ENCODE measurements around the gene ONECUT3.
A peak's percentile ranks its signal among the peaks of the same experiment; 100 is the strongest.
"Not testable (repeated sequence)": the region's sequence is repeated elsewhere in the genome, so short reads cannot be mapped to it uniquely, and the experiment has no call there.

ONECUT3 gene

GRCh38 chr19:1760786-1761527, 7.7 kb downstream of the ONECUT3 start:
- ChIA-PET CTCF (interaction anchor here (0.9 to 2.0 kb wide), 4 partner anchors 21 to 96 kb away, joined by 3 to 7 read pairs (median 4); no protein-coding TSS in a partner anchor), POLR2A (interaction anchor here (0.6 kb wide), 2 partner anchors 101 kb away, joined by 3 read pairs; no protein-coding TSS in a partner anchor)
- TF ChIP-seq KLF1 (tag by site-specific recombination; IDR thresholded peaks at IDR 0.05) (peak; percentile 51), ZBTB17 (tag by site-specific recombination; IDR thresholded peaks at IDR 0.05) (peak; percentile 39; the same call in 1 of the 2 replicates), ZNF600 (tag by site-specific recombination; IDR thresholded peaks at IDR 0.05) (peak; percentile 25; the same call in 1 of the 2 replicates), ZFHX2 (tag by site-specific recombination; conservative IDR thresholded peaks at IDR 0.05) (peak; percentile 55), KLF17 (tag by site-specific recombination; IDR thresholded peaks at IDR 0.05) (0 out of 2 replicates have a peak, but pooled peaks have one; percentile 18), GLIS1 (tag by site-specific recombination; IDR thresholded peaks at IDR 0.05) (peak; percentile 69), ZIC2 (tag by site-specific recombination; IDR thresholded peaks at IDR 0.05) (peak; percentile 85), EGR2 (tag by site-specific recombination; IDR thresholded peaks at IDR 0.05; ENCODE audit: low read depth) (peak; percentile 32; the same call in 1 of the 2 replicates)
- H3K27ac ChIP-seq (ENCODE audit: extremely low read depth, low read depth, low read length); H3K9me3 ChIP-seq (ENCODE audit: control insufficient read depth, insufficient read depth, low read depth, low read length); H3K4me1 ChIP-seq (ENCODE audit: control insufficient read depth, insufficient read depth, low read length); H3K4me3 ChIP-seq (ENCODE audit: low read depth, low read length); H3K36me3 ChIP-seq (ENCODE audit: control insufficient read depth in 2 of 2, insufficient read depth in 1 of 2, low read length in 2 of 2): not testable (repeated sequence)

- ChIA-PET CTCF (interaction anchor here (0.9 to 2.0 kb wide), 3 partner anchors 20 to 89 kb away, joined by 3 to 7 read pairs (median 4); no protein-coding TSS in a partner anchor), POLR2A (no interaction called here)
- Histone ChIP-seq H3K4me3 (ENCODE audit: low read depth, low read length) (no peak overlapping the region), H3K9me3 (ENCODE audit: control insufficient read depth, insufficient read depth, low read depth, low read length) (no peaks in the 10 kb centered on the region), H3K27ac (ENCODE audit: extremely low read depth, low read depth, low read length) (no peak overlapping the region), H3K36me3 (ENCODE audit: control insufficient read depth in 2 of 2, insufficient read depth in 1 of 2, low read length in 2 of 2) (no peaks in the 10 kb centered on the region), H3K4me1 (ENCODE audit: control insufficient read depth, insufficient read depth, low read length) (no peaks in the 10 kb centered on the region)
- TF ChIP-seq IKZF3 (tag by site-specific recombination; IDR thresholded peaks at IDR 0.05): no peak
- TF ChIP-seq GLIS1 (tag by site-specific recombination; IDR thresholded peaks at IDR 0.05): peak; percentile 3; the same call in 1 of the 2 replicates
- 0 out of 2 replicates have a peak, but pooled peaks have one; percentile 1 for TF ChIP-seq ZIC2 (tag by site-specific recombination; IDR thresholded peaks at IDR 0.05)
These were observed 8.4 kb downstream of the ONECUT3 start for GRCh38 chr19:1761528-1762242.

GRCh38 chr19:1762243-1763117, 9.2 kb downstream of the ONECUT3 start:
- H3K4me3 ChIP-seq (ENCODE audit: low read depth, low read length): no peak overlapping the region
- no peaks in the 10 kb centered on the region for H3K36me3 ChIP-seq (ENCODE audit: control insufficient read depth in 2 of 2, insufficient read depth in 1 of 2, low read length in 2 of 2)
- ChIA-PET POLR2A (interaction anchor here (0.6 kb wide), 1 partner anchor 53 kb away, joined by 3 read pairs; no protein-coding TSS in a partner anchor), CTCF (interaction anchor here (2.0 to 6.3 kb wide), 2 partner anchors 75 to 91 kb away, joined by 4 to 68 read pairs; no protein-coding TSS in a partner anchor)
- no peak overlapping the region for H3K27ac ChIP-seq (ENCODE audit: extremely low read depth, low read depth, low read length)
- no peaks in the 10 kb centered on the region for H3K4me1 ChIP-seq (ENCODE audit: control insufficient read depth, insufficient read depth, low read length)
- peak; percentile 21; the same call in 1 of the 2 replicates for TF ChIP-seq GLIS1 (tag by site-specific recombination; IDR thresholded peaks at IDR 0.05)
- no peak for TF ChIP-seq ZNF10 (tag by site-specific recombination; IDR thresholded peaks at IDR 0.05)
- no peak for TF ChIP-seq TRIM28 (IDR thresholded peaks at IDR 0.05; ENCODE audit: borderline replicate concordance, low read length)
- peak; percentile 58; the same call in 1 of the 2 replicates for TF ChIP-seq ZBTB20 (tag by site-specific recombination; IDR thresholded peaks at IDR 0.05)
- TF ChIP-seq RBAK (tag by site-specific recombination; IDR thresholded peaks at IDR 0.05): no peak
- peak; percentile 33 for TF ChIP-seq ZBTB26 (tag by site-specific recombination; optimal IDR thresholded peaks at IDR 0.05)
- H3K9me3 ChIP-seq (ENCODE audit: control insufficient read depth, insufficient read depth, low read depth, low read length): no peaks in the 10 kb centered on the region

Measured in HEK293 (cell line).